Parathyroid adenoma (tissue), 2 donors: ENCODE measurements around the gene FNDC1.

ENCODE experiments used
- H2AFZ ChIP-seq: fragments of 300-600 bp; sonication (generic); one replicate; pipeline ENCODE4 v1.7.0; 2017; ENCODE audit warnings: antibody characterized with exemption, mild to moderate bottlenecking
- H3K27ac ChIP-seq: fragments of 300-600 bp; sonication (generic); one replicate; pipeline ENCODE4 v1.7.0; 2017
- H3K27me3 ChIP-seq: fragments of 300-600 bp; sonication (generic); one replicate; pipeline ENCODE4 v1.7.0; 2017; ENCODE audit warnings: low read length; ENCODE audit not compliant: control insufficient read depth, insufficient read depth
- H3K36me3 ChIP-seq: fragments of 300-600 bp; sonication (generic); one replicate; pipeline ENCODE4 v1.7.0; 2017; ENCODE audit warnings: low read length; ENCODE audit not compliant: control insufficient read depth, insufficient read depth
- H3K4me1 ChIP-seq: fragments of 300-600 bp; sonication (generic); one replicate; pipeline ENCODE4 v1.7.0; 2017; ENCODE audit warnings: control low read depth
- H3K4me2 ChIP-seq: fragments of 300-600 bp; sonication (generic); one replicate; pipeline ENCODE4 v1.7.0; 2017; ENCODE audit warnings: low read length
- H3K4me3 ChIP-seq: fragments of 300-600 bp; sonication (generic); one replicate; pipeline ENCODE4 v1.7.0; 2017; ENCODE audit warnings: low read depth, low read length
- H3K79me2 ChIP-seq: fragments of 300-600 bp; sonication (generic); one replicate; pipeline ENCODE4 v1.7.0; 2017; ENCODE audit warnings: control low read depth
- H3K9ac ChIP-seq: fragments of 300-600 bp; sonication (generic); one replicate; pipeline ENCODE4 v1.7.0; 2017; ENCODE audit warnings: mild to moderate bottlenecking
- H3K9me3 ChIP-seq: fragments of 300-600 bp; sonication (generic); one replicate; pipeline ENCODE4 v1.7.0; 2017; ENCODE audit warnings: low read length; ENCODE audit not compliant: control insufficient read depth
- TF ChIP-seq, protein P1 (sequence below): fragments of 300-600 bp; sonication (generic); IDR thresholded peaks from one replicate; pipeline ENCODE4 v1.7.0; 2017; ENCODE audit warnings: antibody characterized with exemption, mild to moderate bottlenecking
- donor health status: primary hyperparathyroidism.

The FNDC1 gene

DNA sequence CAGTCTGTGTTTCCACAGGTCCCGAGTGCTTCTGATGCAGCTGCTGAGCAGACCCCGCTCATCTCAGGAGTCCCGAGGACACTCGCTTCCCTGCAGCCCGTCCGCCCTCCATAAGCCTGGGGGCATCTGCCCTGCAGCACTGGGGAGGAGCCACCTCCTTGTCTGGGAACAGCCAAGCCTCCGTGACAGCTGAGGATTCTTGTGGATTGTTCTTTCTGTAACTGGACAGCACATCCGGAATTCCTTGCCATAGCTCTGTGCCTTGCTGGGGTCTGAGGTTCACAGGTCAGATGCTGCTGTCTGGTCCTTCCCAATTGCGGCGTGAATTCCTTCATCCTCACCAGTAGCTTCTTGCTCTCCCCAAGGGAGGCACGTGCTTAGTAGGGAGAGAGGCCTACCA lies 38.4 kb upstream of the FNDC1 start:
- no peak overlapping the region for H3K4me2 ChIP-seq
- H3K9me3 ChIP-seq, result no peaks in the 10 kb centered on the region
- no peak overlapping the region for H3K4me3 ChIP-seq
- no peaks in the 10 kb centered on the region for H3K79me2 ChIP-seq
- TF ChIP-seq, protein P1, sequence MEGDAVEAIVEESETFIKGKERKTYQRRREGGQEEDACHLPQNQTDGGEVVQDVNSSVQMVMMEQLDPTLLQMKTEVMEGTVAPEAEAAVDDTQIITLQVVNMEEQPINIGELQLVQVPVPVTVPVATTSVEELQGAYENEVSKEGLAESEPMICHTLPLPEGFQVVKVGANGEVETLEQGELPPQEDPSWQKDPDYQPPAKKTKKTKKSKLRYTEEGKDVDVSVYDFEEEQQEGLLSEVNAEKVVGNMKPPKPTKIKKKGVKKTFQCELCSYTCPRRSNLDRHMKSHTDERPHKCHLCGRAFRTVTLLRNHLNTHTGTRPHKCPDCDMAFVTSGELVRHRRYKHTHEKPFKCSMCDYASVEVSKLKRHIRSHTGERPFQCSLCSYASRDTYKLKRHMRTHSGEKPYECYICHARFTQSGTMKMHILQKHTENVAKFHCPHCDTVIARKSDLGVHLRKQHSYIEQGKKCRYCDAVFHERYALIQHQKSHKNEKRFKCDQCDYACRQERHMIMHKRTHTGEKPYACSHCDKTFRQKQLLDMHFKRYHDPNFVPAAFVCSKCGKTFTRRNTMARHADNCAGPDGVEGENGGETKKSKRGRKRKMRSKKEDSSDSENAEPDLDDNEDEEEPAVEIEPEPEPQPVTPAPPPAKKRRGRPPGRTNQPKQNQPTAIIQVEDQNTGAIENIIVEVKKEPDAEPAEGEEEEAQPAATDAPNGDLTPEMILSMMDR, result no peak
- no peaks in the 10 kb centered on the region for H3K27me3 ChIP-seq
- H3K9ac ChIP-seq, result no peak overlapping the region
- no peak overlapping the region for H3K27ac ChIP-seq
- H2AFZ ChIP-seq, result no peak overlapping the region
- H3K4me1 ChIP-seq, result no peaks in the 10 kb centered on the region
- H3K36me3 ChIP-seq, result no peaks in the 10 kb centered on the region

DNA sequence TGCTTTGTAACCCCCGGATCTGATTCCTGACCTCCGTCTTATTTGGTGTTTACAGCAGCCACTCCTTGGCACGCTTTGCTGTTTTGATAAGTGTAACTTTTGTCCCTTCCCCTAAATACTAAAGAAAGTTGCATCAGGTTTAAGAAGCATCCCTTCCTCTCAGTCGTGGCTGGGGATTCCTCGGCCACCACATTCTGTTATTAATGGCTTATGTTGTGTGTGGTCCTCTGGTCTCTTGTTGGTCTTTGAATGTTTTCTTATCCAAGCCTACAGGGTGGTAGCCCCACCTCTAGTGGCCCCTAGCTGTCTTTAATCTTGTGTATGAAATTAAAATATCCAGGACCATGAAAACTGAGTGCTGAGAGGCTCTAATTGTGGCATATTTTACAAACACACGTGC lies 37.5 kb upstream of the FNDC1 start:
- no peak overlapping the region for H3K4me3 ChIP-seq
- H3K36me3 ChIP-seq, result no peaks in the 10 kb centered on the region
- no peaks in the 10 kb centered on the region for H3K4me1 ChIP-seq
- no peaks in the 10 kb centered on the region for H3K79me2 ChIP-seq
- no peak overlapping the region for H2AFZ ChIP-seq
- H3K9ac ChIP-seq, result no peak overlapping the region
- H3K27ac ChIP-seq, result no peak overlapping the region
- H3K27me3 ChIP-seq, result no peaks in the 10 kb centered on the region
- no peaks in the 10 kb centered on the region for H3K9me3 ChIP-seq
- no peak overlapping the region for H3K4me2 ChIP-seq
- TF ChIP-seq, protein P1, result no peak

DNA sequence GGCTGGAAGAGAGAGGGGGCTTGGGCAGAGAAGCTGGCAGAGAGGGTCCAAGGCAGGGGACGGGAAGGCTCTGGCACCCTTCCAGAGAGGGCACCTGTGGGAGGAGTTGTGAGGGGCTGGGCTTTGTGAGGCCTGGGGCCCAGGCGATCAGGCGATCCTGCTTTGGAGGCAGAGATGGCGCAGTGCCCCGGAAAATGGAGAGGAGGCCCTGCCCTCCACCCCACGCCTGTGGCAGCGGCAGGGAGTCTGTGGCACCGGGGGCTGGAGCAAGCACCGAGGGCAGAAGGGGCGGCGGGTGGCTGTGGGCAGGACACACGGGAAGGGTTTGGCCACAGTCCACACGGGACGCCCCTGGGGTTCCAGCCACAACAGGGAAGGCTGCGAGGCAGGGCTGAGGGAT lies 36.5 kb upstream of the FNDC1 start:
- Histone ChIP-seq H3K4me3 (no peak overlapping the region), H3K27me3 (no peaks in the 10 kb centered on the region), H3K27ac (no peak overlapping the region), H3K79me2 (no peaks in the 10 kb centered on the region), H3K4me1 (no peaks in the 10 kb centered on the region), H3K36me3 (no peaks in the 10 kb centered on the region), H2AFZ (no peak overlapping the region), H3K9me3 (no peaks in the 10 kb centered on the region), H3K4me2 (no peak overlapping the region), H3K9ac (no peak overlapping the region)
- TF ChIP-seq, protein P1, result no peak

DNA sequence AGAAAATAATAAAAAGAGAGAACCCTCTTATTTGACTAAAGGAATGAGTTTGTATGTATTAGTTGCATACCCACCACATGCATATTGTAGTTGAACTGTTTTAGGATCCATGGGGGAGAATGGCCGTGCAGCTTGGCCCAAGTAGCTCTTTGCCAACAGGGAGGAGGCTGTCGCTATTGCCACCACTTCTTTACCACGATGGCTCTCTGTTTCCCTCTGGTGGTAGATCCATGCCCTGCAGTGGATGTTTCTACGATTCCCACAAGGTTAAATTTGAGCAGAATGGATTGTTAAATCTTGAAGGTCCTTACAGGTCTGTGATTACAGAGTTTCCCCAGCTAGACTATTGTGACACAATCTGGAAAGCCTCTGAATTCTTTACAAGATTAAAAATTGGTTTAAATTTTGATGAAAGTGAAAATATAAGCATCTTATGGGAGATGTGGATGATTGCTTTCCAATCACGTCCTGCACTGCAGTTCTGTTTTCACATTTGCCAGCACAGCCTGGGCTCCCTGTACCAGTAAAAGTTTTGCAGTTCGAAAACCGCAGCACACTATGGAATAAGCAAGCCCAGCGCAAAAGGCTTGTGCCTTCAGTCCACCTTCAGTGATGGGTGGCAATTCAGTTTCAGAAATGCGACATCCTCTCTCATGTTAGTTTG lies 34.4 kb upstream of the FNDC1 start:
- H3K9ac ChIP-seq, result no peak overlapping the region
- H3K36me3 ChIP-seq, result no peaks in the 10 kb centered on the region
- H3K27ac ChIP-seq, result no peak overlapping the region
- no peak overlapping the region for H3K4me3 ChIP-seq
- no peak overlapping the region for H2AFZ ChIP-seq
- H3K4me2 ChIP-seq, result no peak overlapping the region
- TF ChIP-seq, protein P1, result peak; percentile 96
- H3K4me1 ChIP-seq, result no peaks in the 10 kb centered on the region
- H3K9me3 ChIP-seq, result no peaks in the 10 kb centered on the region
- H3K79me2 ChIP-seq, result no peaks in the 10 kb centered on the region
- H3K27me3 ChIP-seq, result no peaks in the 10 kb centered on the region

DNA sequence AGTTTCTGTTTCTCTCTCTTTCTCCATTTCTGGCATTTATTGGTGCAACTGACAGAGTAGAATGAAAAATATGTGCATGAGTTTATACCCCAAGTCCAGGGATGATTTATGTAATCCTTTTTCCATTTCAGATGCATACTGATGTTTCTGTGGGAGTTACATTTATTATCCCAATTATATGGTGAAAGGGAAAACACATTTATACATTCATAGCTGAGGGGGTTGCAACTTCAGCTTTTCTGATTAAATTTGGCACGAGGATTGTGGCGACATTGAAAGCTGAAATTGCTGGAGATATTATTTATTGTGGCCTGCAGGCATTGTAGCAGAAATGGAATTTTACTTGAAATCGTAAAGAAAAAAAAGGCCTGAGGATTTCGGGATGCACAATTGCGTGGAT lies 31.5 kb upstream of the FNDC1 start:
- no peak overlapping the region for H3K4me2 ChIP-seq
- TF ChIP-seq, protein P1, result no peak

More for the DNA sequence above, 31.5 kb upstream of the FNDC1 start:
- no peaks in the 10 kb centered on the region for H3K27me3 ChIP-seq
- no peaks in the 10 kb centered on the region for H3K4me1 ChIP-seq
- H3K9ac ChIP-seq, result no peak overlapping the region
- no peak overlapping the region for H3K4me3 ChIP-seq
- H3K36me3 ChIP-seq, result no peaks in the 10 kb centered on the region
- H3K27ac ChIP-seq, result no peak overlapping the region
- no peaks in the 10 kb centered on the region for H3K79me2 ChIP-seq
- H3K9me3 ChIP-seq, result no peaks in the 10 kb centered on the region
- no peak overlapping the region for H2AFZ ChIP-seq
